ENCODE results near the gene SERPINH1.

Gene SERPINH1

DNA sequence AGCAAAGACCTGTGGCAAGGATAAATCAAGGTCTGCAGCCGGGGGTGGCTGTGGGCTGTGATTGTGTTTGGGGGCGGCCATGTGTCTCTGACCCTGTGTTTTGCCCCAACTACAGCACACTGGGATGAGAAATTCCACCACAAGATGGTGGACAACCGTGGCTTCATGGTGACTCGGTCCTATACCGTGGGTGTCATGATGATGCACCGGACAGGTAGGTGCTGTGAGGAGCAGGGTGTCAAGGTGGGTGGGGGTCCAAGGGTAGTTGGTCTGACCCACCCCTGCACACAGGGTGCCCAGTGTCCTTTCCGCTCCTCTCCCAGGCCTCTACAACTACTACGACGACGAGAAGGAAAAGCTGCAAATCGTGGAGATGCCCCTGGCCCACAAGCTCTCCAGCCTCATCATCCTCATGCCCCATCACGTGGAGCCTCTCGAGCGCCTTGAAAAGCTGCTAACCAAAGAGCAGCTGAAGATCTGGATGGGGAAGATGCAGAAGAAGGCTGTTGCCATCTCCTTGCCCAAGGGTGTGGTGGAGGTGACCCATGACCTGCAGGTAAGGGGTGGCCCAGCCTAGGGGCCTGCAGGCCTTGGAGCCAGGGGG is 6.7 kb downstream of the SERPINH1 start:
- Mint-ChIP-seq H3K36me3 (ENCODE audit: low read depth) (peaks cover 14% of the 10 kb centered on the region), H3K9me3 (no peaks in the 10 kb centered on the region), H3K4me3 (no peak overlapping the region), H3K4me1 (ENCODE audit: low read depth) (peaks cover 2% of the 10 kb centered on the region), H3K27ac (no peak overlapping the region), H3K27me3 (ENCODE audit: low read depth) (no peaks in the 10 kb centered on the region)

DNA sequence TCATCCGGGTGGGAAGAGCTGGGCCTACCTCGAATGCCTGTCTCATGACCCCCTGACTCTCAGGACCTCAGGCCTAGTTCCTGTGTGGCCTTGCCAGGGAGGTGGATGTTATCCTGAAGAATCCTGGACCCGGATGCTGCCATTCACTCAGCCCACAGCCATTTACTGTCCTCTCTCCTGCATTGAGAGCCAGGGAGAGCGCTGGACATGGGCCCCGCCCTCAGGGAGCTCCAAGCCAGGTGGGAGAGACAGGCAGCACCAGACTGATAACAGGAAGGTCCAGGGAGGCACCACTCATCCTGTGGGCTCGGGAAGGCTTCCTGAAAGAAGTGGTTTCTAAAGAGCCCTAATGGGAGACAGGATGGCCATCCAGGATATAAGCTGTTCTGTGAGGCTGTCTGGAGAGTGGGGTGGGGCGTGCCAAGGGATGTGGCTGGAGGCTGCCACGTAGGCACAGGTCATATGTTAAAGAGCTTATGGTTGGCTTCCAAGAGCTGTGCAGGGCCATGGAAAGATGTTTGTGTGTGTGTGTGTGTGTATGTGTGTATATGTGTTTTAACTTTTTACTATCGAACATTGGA is 8.6 kb downstream of the SERPINH1 start:
- no peak overlapping the region for H3K4me3 Mint-ChIP-seq
- H3K27me3 Mint-ChIP-seq (ENCODE audit: low read depth), result no peaks in the 10 kb centered on the region
- peaks cover 14% of the 10 kb centered on the region for H3K36me3 Mint-ChIP-seq (ENCODE audit: low read depth)
- no peaks in the 10 kb centered on the region for H3K9me3 Mint-ChIP-seq
- H3K4me1 Mint-ChIP-seq (ENCODE audit: low read depth), result no peaks in the 10 kb centered on the region
- H3K27ac Mint-ChIP-seq, result no peak overlapping the region

DNA sequence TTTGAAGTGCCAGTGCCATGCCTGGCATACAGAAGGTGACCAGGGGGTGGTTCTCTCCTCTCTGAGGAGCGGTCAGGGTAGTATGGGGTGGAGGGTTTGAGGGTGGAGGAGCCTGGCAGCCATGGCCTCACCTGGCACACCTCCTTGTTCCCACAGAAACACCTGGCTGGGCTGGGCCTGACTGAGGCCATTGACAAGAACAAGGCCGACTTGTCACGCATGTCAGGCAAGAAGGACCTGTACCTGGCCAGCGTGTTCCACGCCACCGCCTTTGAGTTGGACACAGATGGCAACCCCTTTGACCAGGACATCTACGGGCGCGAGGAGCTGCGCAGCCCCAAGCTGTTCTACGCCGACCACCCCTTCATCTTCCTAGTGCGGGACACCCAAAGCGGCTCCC is 9.6 kb downstream of the SERPINH1 start:
- no peaks in the 10 kb centered on the region for H3K9me3 Mint-ChIP-seq
- H3K36me3 Mint-ChIP-seq (ENCODE audit: low read depth), result peaks cover 14% of the 10 kb centered on the region
- no peaks in the 10 kb centered on the region for H3K27me3 Mint-ChIP-seq (ENCODE audit: low read depth)
- H3K4me1 Mint-ChIP-seq (ENCODE audit: low read depth), result peaks cover 5% of the 10 kb centered on the region
- no peak overlapping the region for H3K27ac Mint-ChIP-seq
- H3K4me3 Mint-ChIP-seq, result no peak overlapping the region

DNA sequence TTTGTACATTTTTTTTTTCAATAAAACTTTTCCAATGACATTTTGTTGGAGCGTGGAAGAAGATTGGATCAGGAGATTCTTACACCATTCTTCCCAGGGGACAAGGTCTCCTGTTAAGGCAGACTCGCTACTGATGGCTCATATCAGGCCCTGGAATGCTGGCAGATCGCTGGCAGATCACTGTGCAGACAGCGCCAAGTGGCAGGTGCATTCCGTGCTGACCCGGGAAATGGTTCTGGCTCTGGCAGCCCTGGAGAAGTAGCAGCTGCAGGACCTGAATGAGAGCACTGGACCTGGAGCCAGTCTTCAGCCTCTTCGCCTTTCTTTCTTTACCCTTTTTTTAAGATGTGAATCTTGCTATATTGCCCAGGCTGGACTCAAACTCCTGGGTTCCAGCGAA is 10.7 kb downstream of the SERPINH1 start:
- Mint-ChIP-seq H3K9me3 (no peaks in the 10 kb centered on the region), H3K27ac (no peak overlapping the region), H3K4me1 (ENCODE audit: low read depth) (peaks cover 5% of the 10 kb centered on the region), H3K36me3 (ENCODE audit: low read depth) (peaks cover 13% of the 10 kb centered on the region), H3K4me3 (no peak overlapping the region), H3K27me3 (ENCODE audit: low read depth) (no peaks in the 10 kb centered on the region)

DNA sequence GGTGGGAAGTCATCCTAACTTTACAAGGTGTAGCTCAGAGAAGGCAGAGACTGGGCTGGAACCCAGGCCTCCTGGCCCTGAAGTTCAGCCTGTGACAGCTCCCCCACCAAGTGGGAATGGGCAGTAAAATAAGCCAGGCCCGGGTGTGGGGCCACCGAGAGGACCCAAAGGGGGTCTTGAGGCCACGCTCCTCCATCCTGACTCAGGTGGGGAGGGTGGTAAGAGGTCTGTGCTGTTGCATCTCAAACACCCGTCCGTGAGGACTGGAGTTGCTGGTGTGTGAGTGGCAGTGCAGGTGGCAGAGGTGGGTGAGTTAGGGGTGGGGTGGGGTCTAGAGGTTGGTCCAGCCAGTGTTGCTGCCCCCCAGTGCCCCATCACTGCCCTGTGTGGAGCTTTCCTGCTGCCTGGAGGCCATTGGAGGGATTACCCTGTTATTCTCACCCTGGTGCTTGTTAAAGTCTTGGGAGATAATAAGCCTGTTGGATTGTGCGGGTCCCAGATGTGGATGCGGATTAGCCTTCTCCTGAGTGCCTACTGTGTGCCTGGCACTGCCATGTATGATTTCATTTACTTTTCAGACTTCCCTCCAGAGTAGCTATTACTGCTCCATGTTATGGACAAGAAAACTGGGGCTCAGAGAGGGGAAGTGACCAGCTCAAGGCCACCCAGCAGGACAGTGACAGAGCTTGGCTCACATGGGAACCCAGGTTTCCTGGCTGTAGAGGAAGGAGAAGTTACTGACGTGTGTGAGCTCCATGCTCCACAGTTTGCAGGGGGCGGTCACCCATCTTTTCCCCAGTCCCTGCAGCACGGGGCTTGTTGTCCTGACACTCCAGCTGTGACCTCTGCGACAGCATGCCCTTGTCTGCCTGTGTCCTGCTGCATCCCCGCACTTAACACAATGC is 12.9 kb downstream of the SERPINH1 start:
- Mint-ChIP-seq H3K36me3 (ENCODE audit: low read depth) (peaks cover 7% of the 10 kb centered on the region), H3K9me3 (no peaks in the 10 kb centered on the region), H3K4me1 (ENCODE audit: low read depth) (peaks cover 5% of the 10 kb centered on the region), H3K27ac (no peak overlapping the region), H3K4me3 (no peak overlapping the region), H3K27me3 (ENCODE audit: low read depth) (peaks cover 13% of the 10 kb centered on the region)

DNA sequence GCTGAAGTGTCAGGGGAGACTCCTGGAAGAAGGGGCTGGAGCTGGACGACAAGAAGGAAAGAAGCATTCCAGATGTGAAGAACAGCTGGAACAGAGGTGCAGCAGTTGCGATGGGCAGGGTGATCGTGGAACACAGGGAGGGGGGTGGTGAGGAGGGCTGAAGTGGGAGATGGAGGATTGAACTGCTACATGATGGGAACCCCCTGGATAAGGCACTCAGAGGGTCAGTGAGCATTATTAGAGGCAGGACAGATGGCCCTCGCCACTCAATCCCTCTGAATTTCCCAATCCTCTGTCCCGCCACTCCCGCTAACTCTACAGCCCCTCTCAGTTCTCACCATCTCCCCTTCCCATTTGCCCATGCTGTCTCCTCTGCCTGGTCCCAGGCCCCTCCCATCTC is 14.0 kb downstream of the SERPINH1 start:
- peaks cover 5% of the 10 kb centered on the region for H3K4me1 Mint-ChIP-seq (ENCODE audit: low read depth)
- no peak overlapping the region for H3K4me3 Mint-ChIP-seq
- no peaks in the 10 kb centered on the region for H3K9me3 Mint-ChIP-seq
- peaks cover 7% of the 10 kb centered on the region for H3K36me3 Mint-ChIP-seq (ENCODE audit: low read depth)
- no peak overlapping the region for H3K27ac Mint-ChIP-seq
- H3K27me3 Mint-ChIP-seq (ENCODE audit: low read depth), result peaks cover 20% of the 10 kb centered on the region

DNA sequence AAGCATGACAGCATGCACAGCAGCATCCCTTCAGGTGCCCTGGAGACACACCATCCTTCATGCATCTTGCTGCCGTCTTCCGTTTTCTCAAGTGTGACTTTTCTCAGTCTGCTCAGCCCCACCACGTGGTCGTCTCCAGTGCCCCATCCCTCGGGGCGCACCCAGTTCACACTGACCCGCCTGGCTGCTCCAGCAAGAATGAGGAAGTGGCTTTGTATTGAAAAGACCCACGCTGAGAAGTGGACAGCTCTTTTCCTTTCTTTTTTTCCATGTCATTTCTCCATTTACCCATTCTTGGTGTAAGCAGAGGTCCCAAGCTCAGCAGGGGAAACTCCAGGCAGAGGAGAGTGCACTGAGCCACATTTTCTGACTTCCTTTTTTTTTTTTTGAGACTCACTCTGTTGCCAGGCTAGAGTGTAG is 14.5 kb downstream of the SERPINH1 start:
- Mint-ChIP-seq H3K27me3 (ENCODE audit: low read depth) (peaks cover 22% of the 10 kb centered on the region), H3K4me1 (ENCODE audit: low read depth) (peaks cover 5% of the 10 kb centered on the region), H3K27ac (no peak overlapping the region), H3K9me3 (no peaks in the 10 kb centered on the region), H3K36me3 (ENCODE audit: low read depth) (peaks cover 7% of the 10 kb centered on the region), H3K4me3 (no peak overlapping the region)

DNA sequence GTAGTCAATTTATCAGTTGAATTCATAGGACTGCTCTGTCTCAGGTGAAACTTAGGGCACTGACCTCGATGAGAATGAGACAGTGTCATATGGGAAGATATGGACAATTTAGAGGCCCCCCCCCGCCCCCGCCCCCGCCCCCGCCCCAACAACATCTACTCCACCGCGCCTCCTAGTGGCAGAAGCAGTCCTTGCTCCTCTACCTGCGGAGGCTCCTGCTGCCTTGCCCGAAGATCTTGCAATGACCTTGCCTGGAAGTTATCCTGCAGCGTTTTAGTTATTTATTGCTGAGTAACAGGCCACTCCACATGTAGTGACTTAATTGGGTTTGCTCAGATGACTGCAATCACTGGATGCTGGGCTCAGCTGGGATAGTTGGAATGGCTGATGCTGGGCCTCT is 15.2 kb downstream of the SERPINH1 start:
- no peaks in the 10 kb centered on the region for H3K9me3 Mint-ChIP-seq
- H3K36me3 Mint-ChIP-seq (ENCODE audit: low read depth), result peaks cover 7% of the 10 kb centered on the region
- H3K4me1 Mint-ChIP-seq (ENCODE audit: low read depth), result peaks cover 7% of the 10 kb centered on the region
- no peak overlapping the region for H3K27ac Mint-ChIP-seq
- no peak overlapping the region for H3K4me3 Mint-ChIP-seq
- peaks cover 29% of the 10 kb centered on the region for H3K27me3 Mint-ChIP-seq (ENCODE audit: low read depth)

DNA sequence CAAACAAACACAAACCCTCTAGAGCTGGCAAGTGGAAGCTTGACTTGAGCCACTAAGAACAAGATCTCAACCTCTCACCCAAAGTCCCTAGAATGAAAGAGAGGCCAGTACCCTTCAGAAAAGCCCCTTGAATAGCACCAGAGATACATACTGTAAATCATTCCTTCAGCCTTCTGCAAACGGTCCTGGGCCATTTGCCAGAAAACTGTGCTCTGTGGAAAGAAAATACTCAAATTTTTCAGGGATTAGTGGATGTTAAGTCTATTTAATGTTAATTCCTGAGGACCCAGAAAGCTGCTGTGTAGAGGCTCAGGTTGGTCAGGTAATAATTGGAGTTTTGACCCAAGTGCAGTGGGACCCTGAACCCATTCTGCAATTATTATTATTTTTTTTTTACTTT is 16.9 kb downstream of the SERPINH1 start:
- peaks cover 40% of the 10 kb centered on the region for H3K27me3 Mint-ChIP-seq (ENCODE audit: low read depth)
- peaks cover 14% of the 10 kb centered on the region for H3K4me1 Mint-ChIP-seq (ENCODE audit: low read depth)
- H3K9me3 Mint-ChIP-seq, result no peaks in the 10 kb centered on the region
- H3K36me3 Mint-ChIP-seq (ENCODE audit: low read depth), result no peaks in the 10 kb centered on the region
- H3K27ac Mint-ChIP-seq, result no peak overlapping the region
- H3K4me3 Mint-ChIP-seq, result no peak overlapping the region

DNA sequence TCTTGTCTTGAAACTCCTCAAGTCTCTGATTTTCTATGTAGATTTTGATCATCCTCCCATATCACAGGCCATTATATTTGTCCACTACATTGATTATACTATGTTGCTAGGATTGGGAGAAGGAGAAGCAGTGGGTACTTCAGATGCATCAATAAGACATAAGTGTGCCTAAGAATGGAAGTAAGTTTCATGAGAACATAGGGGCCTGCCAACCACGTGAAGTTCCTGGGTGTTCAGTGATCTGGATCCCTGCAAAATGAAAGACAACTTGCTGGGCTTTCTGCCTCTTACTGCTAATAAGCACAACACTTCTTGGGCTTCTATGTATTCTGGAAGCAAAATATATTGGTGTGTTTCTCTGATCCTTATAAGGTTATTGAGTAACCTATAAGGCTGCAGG is 17.8 kb downstream of the SERPINH1 start:
- Mint-ChIP-seq H3K27me3 (ENCODE audit: low read depth) (peaks cover 47% of the 10 kb centered on the region), H3K4me1 (ENCODE audit: low read depth) (peaks cover 14% of the 10 kb centered on the region), H3K9me3 (no peaks in the 10 kb centered on the region), H3K4me3 (no peak overlapping the region), H3K27ac (no peak overlapping the region), H3K36me3 (ENCODE audit: low read depth) (no peaks in the 10 kb centered on the region)

DNA sequence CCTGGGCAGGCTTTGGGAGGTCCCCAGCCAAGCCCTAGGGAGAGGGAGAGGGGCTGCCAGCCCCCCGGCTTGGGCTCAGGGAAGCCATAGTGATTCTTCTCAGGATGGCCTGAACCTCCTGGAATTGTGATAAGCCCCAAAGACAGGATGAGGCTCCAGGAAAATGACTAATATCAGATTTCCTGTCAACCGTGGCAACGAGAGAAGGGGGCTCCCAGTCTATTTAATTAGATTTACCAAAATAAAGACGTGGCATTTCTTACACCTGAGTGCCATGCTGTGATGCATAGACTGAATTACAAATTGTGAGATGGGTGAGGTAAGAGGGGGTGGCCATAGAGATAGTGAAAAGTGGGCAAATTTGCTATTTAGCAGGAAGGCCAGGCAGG is 20.4 kb downstream of the SERPINH1 start:
- Mint-ChIP-seq H3K27me3 (ENCODE audit: low read depth) (peaks cover 65% of the 10 kb centered on the region), H3K4me1 (ENCODE audit: low read depth) (peaks cover 10% of the 10 kb centered on the region), H3K4me3 (peak overlapping the region; percentile 35), H3K9me3 (no peaks in the 10 kb centered on the region), H3K36me3 (ENCODE audit: low read depth) (no peaks in the 10 kb centered on the region), H3K27ac (no peak overlapping the region)

DNA sequence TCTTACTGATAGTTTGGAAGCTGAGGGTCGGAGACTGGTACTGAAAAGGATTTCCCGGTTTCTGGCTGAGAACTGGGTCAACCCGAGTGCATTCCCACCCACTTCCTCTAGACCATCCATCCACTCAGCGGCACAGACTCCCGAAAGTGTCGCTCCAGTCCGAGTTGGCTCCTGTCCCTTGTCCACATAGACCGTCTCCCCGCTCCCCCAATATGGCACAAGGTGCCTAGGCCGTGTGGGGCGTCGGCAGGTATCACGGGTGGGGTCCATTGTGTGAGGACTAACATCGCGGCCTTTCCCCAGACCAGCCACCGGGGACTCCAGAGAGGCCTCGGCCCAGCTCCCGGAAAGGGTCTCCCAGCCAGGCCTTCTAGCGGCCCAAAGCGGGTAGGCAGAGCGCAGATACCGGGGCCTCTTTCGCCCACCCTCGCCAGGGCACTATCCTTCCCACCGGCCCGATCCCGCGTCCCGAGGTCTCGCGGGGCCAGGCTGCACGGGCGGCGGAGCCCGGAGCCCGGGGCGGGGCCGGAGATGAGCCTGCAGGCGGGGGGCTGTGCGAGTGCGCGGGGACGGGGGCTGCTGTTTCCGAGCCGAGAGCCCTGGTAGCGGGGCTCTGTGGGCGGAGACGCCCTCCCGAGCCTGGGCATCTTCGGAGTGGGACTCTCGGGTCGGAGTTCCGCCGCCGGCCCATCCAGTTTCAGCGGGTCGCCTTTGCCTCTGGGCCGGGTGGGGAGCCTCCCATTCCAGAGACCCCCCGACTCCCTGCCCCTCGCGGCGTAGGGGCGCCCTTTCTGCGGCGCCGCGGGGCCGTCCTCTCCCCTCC is 21.1 kb downstream of the SERPINH1 start:
- no peaks in the 10 kb centered on the region for H3K9me3 Mint-ChIP-seq
- peaks cover 64% of the 10 kb centered on the region for H3K27me3 Mint-ChIP-seq (ENCODE audit: low read depth)
- H3K4me3 Mint-ChIP-seq, result peak overlapping the region; percentile 35
- no peak overlapping the region for H3K27ac Mint-ChIP-seq
- H3K4me1 Mint-ChIP-seq (ENCODE audit: low read depth), result peaks cover 10% of the 10 kb centered on the region
- no peaks in the 10 kb centered on the region for H3K36me3 Mint-ChIP-seq (ENCODE audit: low read depth)

DNA sequence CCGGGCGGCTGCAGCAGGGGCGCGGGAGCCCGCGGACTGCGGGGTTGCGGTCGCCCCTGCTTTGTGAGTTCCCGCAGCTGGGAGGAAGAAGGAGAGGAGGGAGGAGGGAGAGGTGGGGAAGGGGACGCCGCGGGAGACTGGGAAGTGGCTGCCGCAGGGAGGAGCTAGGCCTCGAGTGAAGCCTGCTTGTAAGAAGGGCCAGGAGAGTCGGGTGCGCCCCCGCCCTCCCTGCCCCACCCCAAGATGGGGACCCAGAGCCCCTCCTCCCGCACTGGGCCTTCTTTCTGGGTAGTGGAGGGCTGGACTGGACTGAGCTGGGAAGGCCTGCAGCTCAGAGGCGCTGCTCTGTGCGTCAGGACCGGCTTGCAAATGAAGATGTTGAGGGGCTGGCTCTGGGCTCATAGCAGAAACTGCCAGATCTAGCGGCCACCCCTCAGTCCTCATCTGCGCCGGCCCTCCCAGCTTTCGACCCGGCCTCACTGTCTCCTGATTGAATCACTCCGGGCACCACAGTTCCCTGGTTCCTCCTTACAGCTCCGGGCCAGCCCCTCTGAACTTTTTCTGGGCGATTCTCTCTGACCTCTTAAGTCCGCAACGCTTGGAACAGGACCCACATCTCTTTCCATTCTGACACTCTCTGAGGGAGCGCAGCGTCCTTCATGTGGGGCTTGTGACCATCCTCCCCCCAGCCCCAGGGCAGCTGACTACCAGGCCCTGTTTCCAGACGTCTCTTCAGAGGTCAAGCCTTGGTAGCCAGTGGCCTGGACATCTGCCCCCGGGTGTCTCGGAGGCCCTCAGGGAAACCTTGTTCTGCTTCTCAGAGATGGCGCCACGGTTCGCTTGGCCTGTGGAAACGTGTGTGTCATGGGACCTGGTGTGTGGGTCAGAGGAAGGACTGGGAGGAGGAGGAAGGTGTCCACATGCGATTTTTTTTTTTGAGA is 21.9 kb downstream of the SERPINH1 start:
- Mint-ChIP-seq H3K4me3 (peak overlapping the region; percentile 56), H3K9me3 (no peaks in the 10 kb centered on the region), H3K27ac (no peak overlapping the region), H3K4me1 (ENCODE audit: low read depth) (peaks cover 10% of the 10 kb centered on the region), H3K36me3 (ENCODE audit: low read depth) (no peaks in the 10 kb centered on the region), H3K27me3 (ENCODE audit: low read depth) (peaks cover 57% of the 10 kb centered on the region)

Measured in T-helper 1 cell treated with Interleukin-12 subunit alpha and Interleukin-12 subunit beta and Interleukin-4 antibody, amounts not matched to agents 30 μg/mL and 1 μg/mL, for 36 hours (primary cell).